HepG2 (cell line): Measurements from ENCODE around the gene MIEF1. TPM values are rescaled to one million over a fixed set of nuclear protein-coding genes. Genes with fewer than 3 reads are reported as not detected.

Experiments
- ATAC-seq: fragments of 200-7000 bp; cut with Tn5 transposase; 3 replicates; pipeline ENCODE4 v1.9.1; 2020; ENCODE audit warnings: mild to moderate bottlenecking, moderate library complexity
- BruUV-seq: library from RNA; stranded (reverse); fragments of 400-500 nt; replicated peaks from 2 replicates; lab custom pipeline; 2021; lab: Mats Ljungman, UMichigan
- CTCF ChIA-PET: fragments of 300-600 bp; formaldehyde crosslinking; extraction: SDS; loops from one replicate; lab custom pipeline; 2021; ENCODE audit warnings: low total read pairs, inconsistent platforms, low intra/inter-chr PET ratio; lab: Yijun Ruan, JAX
- POLR2A ChIA-PET: fragments of 350-600 bp; sonication (Branson Sonifier 250); formaldehyde crosslinking; loops from one replicate; lab custom pipeline; 2020; ENCODE audit warnings: antibody characterized with exemption, inconsistent platforms; lab: Yijun Ruan, JAX
- DNase-seq: peaks from one replicate; pipeline ENCODE4 v3.0.0-alpha.2; 2015; ENCODE audit warnings: low spot score
- FAIRE-seq: peaks from 3 replicates; lab custom pipeline; 2011; peaks lifted over from hg19 to GRCh38; lab: Jason Lieb, UNC
- H2AFZ ChIP-seq: one replicate; pipeline ENCODE4 v1.6.1; 2011; ENCODE audit warnings: low read length, inconsistent platforms
- H3K27ac ChIP-seq: fragments of 300-600 bp; 3 replicates; pipeline ENCODE4 v1.8.0; 2011; ENCODE audit warnings: mixed run types, mild to moderate bottlenecking, mixed read lengths, low read length, inconsistent platforms; ENCODE audit not compliant: insufficient read depth; ENCODE audit errors: extremely low read length
- H3K27me3 ChIP-seq, 2 experiments: fragments of 200-600 bp in 1 of 2; 2 replicates in 1 of 2; 3 replicates in 1 of 2; pipeline versions ENCODE4 v1.6.0 to v1.8.0; 2011; ENCODE audit warnings: low read length in 2 of 2, mild to moderate bottlenecking in 2 of 2, moderate library complexity in 2 of 2, inconsistent platforms in 1 of 2; ENCODE audit not compliant: insufficient read depth in 2 of 2, control insufficient read depth in 1 of 2
- H3K36me3 ChIP-seq, 2 experiments: fragments of 200-600 bp in 1 of 2; replicated peaks in 1 of 2; 2 replicates in 1 of 2; 3 replicates in 1 of 2; pipeline versions ENCODE4 v1.5.1 to v1.8.0; 2011; ENCODE audit warnings: low read length in 2 of 2, inconsistent platforms in 1 of 2; ENCODE audit not compliant: insufficient read depth in 2 of 2, control insufficient read depth in 1 of 2
- H3K4me1 ChIP-seq: 2 replicates; pipeline ENCODE4 v1.5.1; 2012; ENCODE audit warnings: low read length, inconsistent platforms; ENCODE audit not compliant: insufficient read depth
- H3K4me2 ChIP-seq: 2 replicates; pipeline ENCODE4 v1.6.0; 2011; ENCODE audit warnings: low read depth, low read length, inconsistent platforms
- H3K4me3 ChIP-seq, 3 experiments: fragments of 200-600 bp in 1 of 3; sonication (generic), shearing (Covaris generic) in 1 of 3; replicated peaks in 1 of 3; 2 replicates each; pipeline ENCODE4 v1.5.1; 2011 to 2016; ENCODE audit warnings: low read length in 3 of 3, inconsistent platforms in 2 of 3, low read depth in 2 of 3, mild to moderate bottlenecking in 2 of 3, control low read depth in 1 of 3, mixed read lengths in 1 of 3; ENCODE audit not compliant: insufficient read depth in 1 of 3
- H3K79me2 ChIP-seq: one replicate; pipeline ENCODE4 v1.6.1; 2011; ENCODE audit warnings: low read length, inconsistent platforms; ENCODE audit not compliant: insufficient read depth
- H3K9ac ChIP-seq: 2 replicates; pipeline ENCODE4 v1.6.0; 2011; ENCODE audit warnings: mild to moderate bottlenecking, low read depth, low read length, inconsistent platforms; ENCODE audit not compliant: insufficient read depth
- H3K9me3 ChIP-seq: 2 replicates; pipeline ENCODE4 v1.5.1; 2012; ENCODE audit warnings: mild to moderate bottlenecking, low read length
- H4K20me1 ChIP-seq: 2 replicates; pipeline ENCODE4 v1.6.0; 2011; ENCODE audit warnings: inconsistent platforms, mild to moderate bottlenecking, low read length, moderate library complexity; ENCODE audit not compliant: insufficient read depth
- HMGXB3 ChIP-seq: sonication (generic); formaldehyde crosslinking; IDR thresholded peaks from 2 replicates; pipeline ENCODE4 v1.4.0; 2020; ENCODE audit warnings: missing genetic modification reagents, borderline replicate concordance
- ISL2 ChIP-seq: sonication (generic); formaldehyde crosslinking; IDR thresholded peaks from 2 replicates; pipeline ENCODE4 v1.5.0; 2020; ENCODE audit warnings: missing genetic modification reagents
- KMT2B ChIP-seq: IDR thresholded peaks from 2 replicates; pipeline ENCODE4 v1.6.1; 2016; ENCODE audit warnings: missing genetic modification reagents, missing compliant biosample characterization
- MAF1 ChIP-seq: sonication (generic); formaldehyde crosslinking; IDR thresholded peaks from 2 replicates; pipeline ENCODE4 v1.5.0; 2020; ENCODE audit warnings: missing genetic modification reagents, borderline replicate concordance
- PRMT3 ChIP-seq: sonication (generic); formaldehyde crosslinking; IDR thresholded peaks from 2 replicates; pipeline ENCODE4 v1.8.1; 2022; ENCODE audit warnings: low read depth, mild to moderate bottlenecking, moderate library complexity, missing genetic modification reagents, borderline replicate concordance
- XBP1 ChIP-seq: sonication (generic); formaldehyde crosslinking; IDR thresholded peaks from 2 replicates; pipeline ENCODE4 v1.5.0; 2020; ENCODE audit warnings: missing genetic modification reagents
- ZBTB14 ChIP-seq: sonication (generic); formaldehyde crosslinking; IDR thresholded peaks from 2 replicates; pipeline ENCODE4 v1.4.0; 2020; ENCODE audit warnings: missing genetic modification reagents
- ZBTB25 ChIP-seq: IDR thresholded peaks from 2 replicates; pipeline ENCODE4 v1.6.1; 2018; ENCODE audit warnings: missing genetic modification reagents
- ZNF18 ChIP-seq: sonication (generic); formaldehyde crosslinking; IDR thresholded peaks from 2 replicates; pipeline ENCODE4 v1.8.0; 2022; ENCODE audit warnings: mild to moderate bottlenecking, missing genetic modification reagents; ENCODE audit not compliant: insufficient replicate concordance
- ZNF558 ChIP-seq: sonication (generic); formaldehyde crosslinking; IDR thresholded peaks from 2 replicates; pipeline ENCODE4 v1.9.0; 2022; ENCODE audit warnings: mild to moderate bottlenecking, missing genetic modification reagents, borderline replicate concordance
- WGBS: methylation state at CpG from one replicate; pipeline ENCODE4 v1.1.6; 2017; ENCODE audit warnings: low lambda C conversion rate; 5-methylcytosine and 5-hydroxymethylcytosine counted together
- in situ Hi-C: cut with HindIII; loops from 2 replicates; pipeline ENCODE4 v1.10.0; 2017; ENCODE audit warnings: low pct_unique_long_range_greater_than_20kb; ENCODE audit not compliant: extremely low pct_ligation_motif_present
- intact Hi-C: fragments of 100-400 bp; cut with micrococcal nuclease; formaldehyde crosslinking; loops from one replicate; pipeline ENCODE4 v1.10.0; 2022; ENCODE audit not compliant: unreplicated experiment
- polyA plus RNA-seq, 8 experiments: library from polyadenylated mRNA; depleted of rRNA in 3 of 8; stranded (reverse) in 7 of 8; unstranded in 1 of 8; fragments of >200 nt; fragmentation: Illumina TruSeq in 4 of 8; extraction: Trizol in 4 of 8; gene quantifications; 2 replicates each; pipeline versions ENCODE4 v1.2.1 to v1.2.3, GENCODE V29; 2011 to 2016; ENCODE audit warnings: low read depth in 4 of 8, missing spikeins in 1 of 8, mixed read lengths in 1 of 8; ENCODE audit not compliant: insufficient read depth in 1 of 8
- total RNA-seq, 5 experiments: library from RNA; depleted of rRNA; stranded (reverse); fragments of >200 nt; fragmentation: Illumina TruSeq; extraction: Trizol; gene quantifications; 2 replicates each; pipeline ENCODE4 v1.2.3, GENCODE V29; 2016; ENCODE audit warnings: low read depth in 1 of 5
- TF ChIP-seq, protein P1 (sequence below): sonication (generic); formaldehyde crosslinking; IDR thresholded peaks from 2 replicates; pipeline ENCODE4 v1.4.0; 2020; ENCODE audit warnings: mild to moderate bottlenecking, missing genetic modification reagents
- TF ChIP-seq, protein P2 (sequence below): sonication (generic); formaldehyde crosslinking; IDR thresholded peaks from 2 replicates; pipeline ENCODE4 v1.8.0; 2022; ENCODE audit warnings: mild to moderate bottlenecking, missing genetic modification reagents, moderate library complexity
- TF ChIP-seq, protein P3 (sequence below): sonication (generic); formaldehyde crosslinking; IDR thresholded peaks from 2 replicates; pipeline ENCODE4 v1.4.0; 2020; ENCODE audit warnings: low read depth, mild to moderate bottlenecking, missing genetic modification reagents

MIEF1 gene
- total and polyA plus RNA-seq, 2 of the 13 experiments (the other 11 are each of a cell fraction or from before 2014, with no cell fraction given) = 21.7 to 34.8 TPM

- in situ Hi-C loops = no loop called here
- ChIA-PET POLR2A (interaction anchor here (0.7 to 2.0 kb wide), 5 partner anchors 21 to 35 kb away, joined by 3 to 7 read pairs (median 4); partner anchors contain the start of gene ATF4), CTCF (interaction anchor here (1.4 to 2.1 kb wide), 2 partner anchors 20 to 36 kb away, joined by 12 to 18 read pairs; no protein-coding TSS in a partner anchor)
- no peak for DNase-seq
- 8% methylated on average over 4 of the region's 4 CpGs for WGBS
- intact Hi-C loops = loop anchor here (1.0 kb wide), 1 partner anchor 36 kb away; no protein-coding TSS in a partner anchor
- Histone ChIP-seq H3K9ac (no peak overlapping the region), H3K27me3 (peaks cover 0 to 2% of the 10 kb centered on the region in 2 experiments; a peak in 1 of 5 replicates), H3K9me3 (no peaks in the 10 kb centered on the region), H3K4me3 (no peak overlapping the region), H3K4me2 (no peak overlapping the region), H3K36me3 (no peaks in the 10 kb centered on the region), H3K4me1 (peaks cover 44% of the 10 kb centered on the region), H4K20me1 (no peaks in the 10 kb centered on the region), H3K79me2 (no peaks in the 10 kb centered on the region), H3K27ac (no peak overlapping the region), H2AFZ (no peak overlapping the region)
- FAIRE-seq = no peak
- ATAC-seq = no peak
- no TSS peak for BruUV-seq
- TF ChIP-seq PRMT3 (CRISPR knock-in tag) = no peak
- TF ChIP-seq MAF1 = no peak
- TF ChIP-seq, protein P1, sequence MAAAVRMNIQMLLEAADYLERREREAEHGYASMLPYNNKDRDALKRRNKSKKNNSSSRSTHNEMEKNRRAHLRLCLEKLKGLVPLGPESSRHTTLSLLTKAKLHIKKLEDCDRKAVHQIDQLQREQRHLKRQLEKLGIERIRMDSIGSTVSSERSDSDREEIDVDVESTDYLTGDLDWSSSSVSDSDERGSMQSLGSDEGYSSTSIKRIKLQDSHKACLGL (CRISPR knock-in tag) = no peak
- no peak for TF ChIP-seq ZBTB25
- no peak for TF ChIP-seq ZBTB14
- TF ChIP-seq ZNF558 = no peak
- no peak for TF ChIP-seq HMGXB3
- TF ChIP-seq, protein P2, sequence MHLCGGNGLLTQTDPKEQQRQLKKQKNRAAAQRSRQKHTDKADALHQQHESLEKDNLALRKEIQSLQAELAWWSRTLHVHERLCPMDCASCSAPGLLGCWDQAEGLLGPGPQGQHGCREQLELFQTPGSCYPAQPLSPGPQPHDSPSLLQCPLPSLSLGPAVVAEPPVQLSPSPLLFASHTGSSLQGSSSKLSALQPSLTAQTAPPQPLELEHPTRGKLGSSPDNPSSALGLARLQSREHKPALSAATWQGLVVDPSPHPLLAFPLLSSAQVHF (CRISPR knock-in tag) = no peak
- TF ChIP-seq, protein P3, sequence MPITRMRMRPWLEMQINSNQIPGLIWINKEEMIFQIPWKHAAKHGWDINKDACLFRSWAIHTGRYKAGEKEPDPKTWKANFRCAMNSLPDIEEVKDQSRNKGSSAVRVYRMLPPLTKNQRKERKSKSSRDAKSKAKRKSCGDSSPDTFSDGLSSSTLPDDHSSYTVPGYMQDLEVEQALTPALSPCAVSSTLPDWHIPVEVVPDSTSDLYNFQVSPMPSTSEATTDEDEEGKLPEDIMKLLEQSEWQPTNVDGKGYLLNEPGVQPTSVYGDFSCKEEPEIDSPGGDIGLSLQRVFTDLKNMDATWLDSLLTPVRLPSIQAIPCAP (CRISPR knock-in tag) = no peak
- TF ChIP-seq XBP1 (CRISPR knock-in tag) = no peak
- TF ChIP-seq ZNF18 (CRISPR knock-in tag) = no peak
- TF ChIP-seq KMT2B (CRISPR knock-in tag) = no peak
- TF ChIP-seq ISL2 (CRISPR knock-in tag) = no peak
Measured at GRCh38 chr22:39493759-39494158, 8.3 kb upstream of the MIEF1 start.
